Measurements from ENCODE around the gene OSBPL6. TPM values are rescaled to one million over a fixed set of nuclear protein-coding genes. Genes with fewer than 3 reads are reported as not detected.

OSBPL6 gene
- polyA plus RNA-seq, 3 donors = 0.22 to 0.48 (median 0.43) TPM

- H3K27ac ChIP-seq (ENCODE audit: low read depth, low read length) = no peak overlapping the region
- 78 to 84% (median 83%) methylated on average over 13 of the region's 13 CpGs for WGBS, 3 donors
Observed at GRCh38 chr2:178263159-178263860, 69.0 kb downstream of the OSBPL6 start.

DNA sequence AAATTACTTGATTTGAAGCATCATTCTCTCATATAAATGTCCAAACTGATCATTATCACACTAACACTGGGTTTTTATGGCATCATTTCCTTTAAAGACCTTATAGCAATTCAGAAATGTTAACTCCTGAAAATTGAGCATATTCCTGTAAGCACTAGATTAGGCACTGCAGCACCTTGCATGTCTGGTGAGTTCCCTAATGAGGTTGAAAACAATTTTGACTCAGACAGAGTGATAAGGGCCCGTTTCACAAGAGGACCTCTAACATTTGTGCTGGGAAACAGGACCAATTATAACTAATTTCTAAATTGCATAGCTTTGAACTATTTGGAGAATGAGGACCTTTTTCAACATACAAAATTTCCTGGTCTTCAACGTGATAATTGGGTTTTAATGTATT is 69.9 kb downstream of the OSBPL6 start:
- H3K27ac ChIP-seq (ENCODE audit: low read depth, low read length) = no peak overlapping the region
- WGBS, 3 donors = 55 to 66% (median 63%) methylated on average over 2 of the region's 2 CpGs

DNA sequence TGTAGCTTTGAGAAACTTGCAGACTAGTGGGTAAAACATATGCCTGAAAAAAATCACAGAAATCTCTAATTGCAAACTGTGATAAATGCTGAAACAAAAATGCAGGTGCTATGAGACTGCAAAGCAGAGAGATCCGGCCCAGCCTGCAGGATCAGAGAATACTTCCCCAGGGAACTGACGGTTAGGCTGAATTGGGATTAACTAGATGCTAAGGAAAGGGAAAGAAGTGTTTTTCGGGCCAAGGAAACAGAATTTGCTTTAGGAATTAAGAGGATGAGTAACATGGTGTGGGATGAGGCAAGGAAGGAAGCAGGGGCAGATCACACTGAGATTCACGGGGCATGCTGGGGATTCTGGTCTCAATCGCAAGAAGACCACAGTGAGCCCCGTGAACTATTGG is 71.5 kb downstream of the OSBPL6 start:
- WGBS, 3 donors = 75 to 87% (median 84%) methylated on average over 6 of the region's 6 CpGs

DNA sequence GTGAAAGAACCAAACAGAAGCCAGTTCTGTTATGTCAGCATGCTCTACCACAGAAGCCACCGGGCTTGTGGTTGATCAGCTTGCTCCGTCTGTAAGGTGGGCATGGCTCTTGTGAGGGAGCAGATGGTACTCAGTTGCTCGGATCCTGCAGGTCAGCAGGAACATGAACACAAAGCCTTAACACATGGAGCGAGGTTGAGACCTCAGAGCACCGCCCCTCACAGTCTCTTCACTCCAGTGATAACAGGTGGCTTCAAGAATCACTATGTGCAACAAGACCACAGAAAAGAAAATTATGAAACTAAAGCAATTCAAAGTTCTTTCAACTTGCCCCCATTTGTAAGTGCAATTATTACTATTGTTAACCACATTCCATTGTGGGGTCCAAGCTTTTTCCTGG is 72.1 kb downstream of the OSBPL6 start:
- no peak overlapping the region for H3K27ac ChIP-seq (ENCODE audit: low read depth, low read length)
- 87 to 95% (median 89%) methylated on average over 5 of the region's 5 CpGs for WGBS, 3 donors

More for the DNA sequence above, 71.5 kb downstream of the OSBPL6 start:
- no peak overlapping the region for H3K27ac ChIP-seq (ENCODE audit: low read depth, low read length)

GRCh38 chr2:178267660-178268059 is 73.3 kb downstream of the OSBPL6 start:
- WGBS, 3 donors = 87 to 93% (median 91%) methylated on average over 2 of the region's 2 CpGs
- no peak overlapping the region for H3K27ac ChIP-seq (ENCODE audit: low read depth, low read length)

DNA sequence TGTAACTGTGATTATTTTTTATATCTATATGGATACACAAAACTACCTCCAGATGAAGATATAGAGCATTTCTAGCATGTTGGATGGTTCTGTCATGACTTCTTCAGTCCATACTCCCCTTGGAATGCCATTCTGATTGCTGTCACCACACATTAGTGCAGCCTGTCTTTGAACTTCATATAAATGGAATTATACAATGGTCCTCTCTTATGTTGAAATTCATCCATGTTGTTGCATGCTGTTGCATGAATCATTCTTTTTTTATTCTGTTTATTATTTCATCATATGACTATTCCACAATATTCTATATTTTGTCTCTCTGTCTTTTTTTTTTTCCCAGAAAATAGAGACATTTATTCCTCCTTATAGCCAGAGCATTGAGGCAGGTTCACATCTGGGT is 74.1 kb downstream of the OSBPL6 start:
- no peak overlapping the region for H3K27ac ChIP-seq (ENCODE audit: low read depth, low read length)

GRCh38 chr2:178269438-178270224 is 75.3 kb downstream of the OSBPL6 start:
- H3K27ac ChIP-seq (ENCODE audit: low read depth, low read length) = no peak overlapping the region
- WGBS, 3 donors = 94 to 96% (median 96%) methylated on average over 5 of the region's 5 CpGs

DNA sequence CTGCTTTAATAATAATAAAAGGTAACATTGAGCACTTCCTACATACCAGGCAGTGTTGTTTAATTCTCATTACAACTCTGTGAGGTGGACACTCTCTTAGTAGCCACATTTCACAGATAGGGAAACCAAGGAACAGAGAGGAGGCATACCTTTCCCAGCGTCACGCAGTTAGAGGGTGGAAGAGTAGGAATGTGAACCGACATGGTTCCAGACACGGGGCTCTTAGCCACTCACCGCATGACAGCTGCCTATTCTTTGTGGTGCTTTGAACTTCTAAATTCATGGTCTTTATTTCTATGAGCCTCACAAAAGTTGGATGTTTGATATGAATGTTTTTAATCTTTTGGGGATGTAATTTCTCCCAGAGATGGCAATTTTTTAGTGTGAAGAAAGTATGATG is 76.0 kb downstream of the OSBPL6 start:
- WGBS, 3 donors = 92 to 95% (median 95%) methylated on average over 5 of the region's 5 CpGs

DNA sequence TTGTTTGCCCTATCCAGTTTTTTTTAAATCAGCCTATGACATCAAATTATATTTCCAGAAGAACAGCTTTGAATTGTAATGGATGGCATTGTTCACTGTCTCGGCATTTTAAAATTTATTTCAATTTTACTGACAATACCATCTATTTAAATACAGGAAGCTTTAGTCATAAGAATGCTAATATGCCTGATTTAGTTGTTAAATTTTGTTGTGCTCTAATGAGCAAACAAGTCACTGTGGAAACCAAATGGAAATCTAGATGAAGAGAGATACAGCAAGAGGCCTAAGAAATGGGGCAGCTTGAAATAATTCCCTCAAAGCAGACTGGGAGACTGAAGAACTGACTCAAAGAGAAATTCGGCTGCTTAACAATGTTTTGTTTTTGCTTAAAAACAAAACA is 76.8 kb downstream of the OSBPL6 start:
- WGBS, 3 donors = 86 to 94% (median 88%) methylated on average over 2 of the region's 2 CpGs
- no peak overlapping the region for H3K27ac ChIP-seq (ENCODE audit: low read depth, low read length)

More for the DNA sequence above, 76.0 kb downstream of the OSBPL6 start:
- H3K27ac ChIP-seq (ENCODE audit: low read depth, low read length) = no peak overlapping the region

GRCh38 chr2:178271629-178272333 is 77.5 kb downstream of the OSBPL6 start:
- 66 to 75% (median 66%) methylated on average over 3 of the region's 3 CpGs for WGBS, 3 donors
- H3K27ac ChIP-seq (ENCODE audit: low read depth, low read length) = no peak overlapping the region

DNA sequence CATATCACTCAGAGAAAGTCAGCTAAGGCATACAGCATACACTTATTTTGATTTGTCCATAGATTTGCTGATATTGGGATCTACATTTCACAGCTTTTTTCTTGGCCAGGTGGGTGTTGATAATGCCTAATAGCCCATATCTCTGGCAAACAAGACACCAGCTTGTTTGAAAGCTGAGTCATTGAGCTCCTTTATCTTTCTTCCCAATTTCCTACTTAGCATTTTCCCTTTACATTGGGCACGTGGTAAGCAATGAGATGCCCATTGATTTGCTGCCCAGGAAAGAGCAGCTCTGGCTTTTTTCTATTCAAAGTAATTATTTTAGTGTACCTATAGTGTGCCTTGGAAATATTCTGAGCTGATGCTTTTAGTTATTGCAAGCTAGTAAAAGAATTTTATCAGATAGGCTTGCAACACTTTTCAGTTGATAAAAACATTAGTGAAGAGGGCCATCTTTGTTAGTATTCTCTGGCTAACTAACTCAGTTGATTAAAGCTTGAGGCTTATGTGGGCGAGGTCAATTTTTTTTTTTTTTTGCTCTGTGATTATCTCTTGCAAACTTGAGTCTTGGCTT is 79.6 kb downstream of the OSBPL6 start:
- WGBS, 3 donors = 60 to 73% (median 66%) methylated on average over 2 of the region's 2 CpGs
- H3K27ac ChIP-seq (ENCODE audit: low read depth, low read length) = no peak overlapping the region

- no peak overlapping the region for H3K27ac ChIP-seq (ENCODE audit: low read depth, low read length)
- 55 to 84% (median 69%) methylated on average over 5 of the region's 5 CpGs for WGBS, 3 donors
Observed at GRCh38 chr2:178275600-178275999, 81.3 kb downstream of the OSBPL6 start.

DNA sequence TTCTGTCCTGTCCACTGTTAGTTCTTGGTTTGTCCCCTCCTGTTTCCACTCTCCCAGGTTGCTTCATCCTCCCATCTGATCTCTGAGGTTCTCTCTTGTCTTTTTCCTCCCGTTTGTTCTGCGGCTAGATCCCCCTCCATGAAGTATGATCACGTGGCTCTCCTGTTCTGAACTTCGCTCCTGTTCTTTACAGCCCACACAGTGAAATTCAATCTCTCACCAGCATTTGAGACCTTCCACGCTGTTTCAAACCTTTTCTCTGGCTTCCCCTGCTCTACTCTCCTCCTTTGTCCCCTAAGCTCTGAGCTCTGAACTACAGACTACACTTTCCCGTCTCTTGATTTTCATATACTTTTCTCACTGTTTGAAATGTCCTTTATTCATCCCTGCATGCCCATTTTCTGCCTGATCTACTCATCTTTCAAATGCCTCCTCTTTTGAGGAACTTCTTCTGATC is 83.5 kb downstream of the OSBPL6 start:
- H3K27ac ChIP-seq (ENCODE audit: low read depth, low read length) = no peak overlapping the region
- WGBS, 3 donors = 29 to 53% (median 51%) methylated on average over 6 of the region's 6 CpGs

DNA sequence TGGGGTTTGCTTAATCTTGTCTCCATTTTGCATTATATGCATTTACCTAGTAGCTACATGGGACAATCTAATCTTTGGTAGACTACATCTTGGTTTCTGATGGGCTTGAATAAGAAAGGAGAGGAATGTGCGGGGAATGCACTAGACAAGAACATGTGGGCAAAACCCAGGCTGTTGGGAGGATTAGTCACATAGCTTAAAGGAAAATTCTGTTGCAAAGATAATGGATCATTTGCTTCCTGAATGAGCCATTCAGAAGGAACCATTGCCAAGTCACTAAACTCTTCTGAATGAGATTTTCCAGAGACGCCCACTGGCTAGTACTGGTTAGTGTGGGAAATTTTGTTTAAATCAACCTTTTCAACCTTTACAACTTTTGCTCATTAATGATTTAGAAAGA is 84.8 kb downstream of the OSBPL6 start:
- 53 to 82% (median 69%) methylated on average over 2 of the region's 2 CpGs for WGBS, 3 donors
- no peak overlapping the region for H3K27ac ChIP-seq (ENCODE audit: low read depth, low read length)

- 92 to 95% (median 93%) methylated on average over 10 of the region's 10 CpGs for WGBS, 3 donors
- H3K27ac ChIP-seq (ENCODE audit: low read depth, low read length) = no peak overlapping the region
Observed at GRCh38 chr2:178279636-178280035, 85.3 kb downstream of the OSBPL6 start.

DNA sequence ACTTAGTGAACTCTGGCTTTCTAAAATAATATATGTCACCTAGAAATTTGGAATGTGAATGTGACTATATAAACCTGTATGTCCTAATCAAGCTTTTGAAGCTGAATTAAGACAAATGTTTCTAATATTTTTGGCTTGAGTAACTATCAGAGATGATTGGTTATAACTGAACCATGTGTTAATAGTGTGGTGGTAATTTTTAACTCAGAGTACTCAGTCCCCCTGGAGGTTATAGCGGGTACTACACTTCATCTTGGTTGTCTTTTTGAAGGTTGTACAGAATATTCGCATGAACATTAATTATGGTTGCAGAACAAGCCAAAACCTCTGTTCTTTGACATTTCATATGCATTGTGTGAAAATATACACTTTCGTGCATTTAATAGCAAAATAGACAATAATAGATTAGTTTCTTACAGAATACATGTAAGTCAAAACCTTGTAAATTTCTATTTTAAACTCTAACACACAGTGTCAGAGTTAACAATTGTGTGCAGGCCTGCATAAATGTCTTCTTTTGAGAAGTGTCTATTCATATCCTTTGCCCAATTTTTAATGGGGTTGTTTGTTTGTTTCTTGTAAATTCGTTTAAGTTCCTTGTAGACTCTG is 86.0 kb downstream of the OSBPL6 start:
- no peak overlapping the region for H3K27ac ChIP-seq (ENCODE audit: low read depth, low read length)
- 41 to 54% (median 43%) methylated on average over 4 of the region's 4 CpGs for WGBS, 3 donors

GRCh38 chr2:178282075-178282815 is 87.9 kb downstream of the OSBPL6 start:
- H3K27ac ChIP-seq (ENCODE audit: low read depth, low read length) = no peak overlapping the region
- 47 to 70% (median 50%) methylated on average over 8 of the region's 8 CpGs for WGBS, 3 donors
